CD14-positive monocyte (primary cell): ENCODE results near the gene ZDHHC5. TPM values are rescaled to one million over a fixed set of nuclear protein-coding genes. Genes with fewer than 3 reads are reported as not detected.

Experiments used
- DNase-seq, 3 donors: peaks; one replicate each; pipeline ENCODE4 v3.0.0-alpha.2; 2011 to 2022
- H2AFZ ChIP-seq: 2 replicates; pipeline ENCODE4 v1.6.0; 2012; ENCODE audit warnings: mild to moderate bottlenecking, low read depth, low read length, inconsistent platforms; ENCODE audit not compliant: insufficient read depth, poor library complexity, severe bottlenecking
- H3K27ac ChIP-seq, 2 donors: 1 replicate in 1 of 2; 2 replicates in 1 of 2; pipeline ENCODE4 v1.5.1; 2012 to 2013; ENCODE audit warnings: low read length in 2 of 2, control low read depth in 1 of 2, inconsistent platforms in 1 of 2, low read depth in 1 of 2, mild to moderate bottlenecking in 1 of 2
- H3K27me3 ChIP-seq, 2 donors: one replicate each; pipeline versions ENCODE4 v1.6.0 to v1.6.1; 2011 to 2013; ENCODE audit warnings: low read length in 2 of 2; ENCODE audit not compliant: control insufficient read depth in 2 of 2, insufficient read depth in 2 of 2
- H3K36me3 ChIP-seq, 2 donors: replicated peaks in 1 of 2; 1 replicate in 1 of 2; 2 replicates in 1 of 2; pipeline versions ENCODE4 v1.5.1 to v1.6.1; 2012 to 2013; ENCODE audit warnings: low read length in 2 of 2, control low read depth in 1 of 2, inconsistent platforms in 1 of 2, mild to moderate bottlenecking in 1 of 2; ENCODE audit not compliant: insufficient read depth in 2 of 2, control insufficient read depth in 1 of 2
- H3K4me1 ChIP-seq, 2 donors: 1 replicate in 1 of 2; 2 replicates in 1 of 2; pipeline versions ENCODE4 v1.5.1 to v1.6.1; 2012 to 2013; ENCODE audit warnings: low read length in 2 of 2, control low read depth in 1 of 2, inconsistent platforms in 1 of 2, mild to moderate bottlenecking in 1 of 2, moderate library complexity in 1 of 2; ENCODE audit not compliant: insufficient read depth in 2 of 2, control insufficient read depth in 1 of 2
- H3K4me2 ChIP-seq: replicated peaks from 2 replicates; pipeline ENCODE3; 2012; ENCODE audit warnings: low read length, moderate library complexity, mild to moderate bottlenecking; ENCODE audit not compliant: poor library complexity, severe bottlenecking; ENCODE audit errors: extremely low read depth
- H3K4me3 ChIP-seq, 3 experiments: fragments of 200-600 bp in 1 of 3; sonication (generic) in 1 of 3; replicated peaks in 1 of 3; 1 replicate in 2 of 3; 2 replicates in 1 of 3; pipeline ENCODE4 v1.5.1; 2011 to 2013; ENCODE audit warnings: low read length in 3 of 3, mild to moderate bottlenecking in 3 of 3, control low read depth in 2 of 3, low read depth in 2 of 3, inconsistent platforms in 1 of 3, moderate library complexity in 1 of 3
- H3K79me2 ChIP-seq: 2 replicates; pipeline ENCODE4 v1.6.0; 2012; ENCODE audit warnings: mild to moderate bottlenecking, control low read depth, inconsistent platforms, low read length, moderate library complexity; ENCODE audit not compliant: insufficient read depth
- H3K9ac ChIP-seq: 2 replicates; pipeline ENCODE4 v1.6.0; 2017; ENCODE audit warnings: low read length, mild to moderate bottlenecking; ENCODE audit not compliant: insufficient read depth, poor library complexity, severe bottlenecking
- H3K9me3 ChIP-seq, 2 donors: replicated peaks in 1 of 2; 1 replicate in 1 of 2; 2 replicates in 1 of 2; pipeline versions ENCODE4 v1.5.1 to v1.6.1; 2012 to 2013; ENCODE audit warnings: low read length in 2 of 2, control low read depth in 1 of 2; ENCODE audit not compliant: control insufficient read depth in 1 of 2, insufficient read depth in 1 of 2
- H4K20me1 ChIP-seq: 2 replicates; pipeline ENCODE4 v1.6.0; 2012; ENCODE audit warnings: mild to moderate bottlenecking, low read length, control low read depth, moderate library complexity; ENCODE audit not compliant: insufficient read depth
- H3K27ac Mint-ChIP-seq, 7 donors: one replicate each; pipeline ENCODE4 v1.8.0; 2020; ENCODE audit warnings: mild to moderate bottlenecking in 7 of 7, mixed read lengths in 7 of 7, moderate library complexity in 6 of 7, inconsistent platforms in 2 of 7
- H3K27me3 Mint-ChIP-seq, 3 donors: one replicate each; pipeline ENCODE4 v1.8.0; 2021 to 2022; ENCODE audit warnings: low read depth in 3 of 3, mild to moderate bottlenecking in 3 of 3, mixed read lengths in 3 of 3, moderate library complexity in 3 of 3, inconsistent platforms in 1 of 3
- H3K36me3 Mint-ChIP-seq, 2 donors: one replicate each; pipeline ENCODE4 v1.8.0; 2020; ENCODE audit warnings: mixed read lengths in 2 of 2, inconsistent platforms in 1 of 2, mild to moderate bottlenecking in 1 of 2
- H3K4me1 Mint-ChIP-seq: one replicate; pipeline ENCODE4 v1.8.0; 2020; ENCODE audit warnings: mild to moderate bottlenecking, mixed read lengths
- H3K4me3 Mint-ChIP-seq, 2 donors: one replicate each; pipeline ENCODE4 v1.8.0; 2020; ENCODE audit warnings: mild to moderate bottlenecking in 2 of 2, mixed read lengths in 2 of 2, moderate library complexity in 1 of 2
- H3K9me3 Mint-ChIP-seq, 7 donors: one replicate each; pipeline ENCODE4 v1.8.0; 2020 to 2022; ENCODE audit warnings: mixed read lengths in 7 of 7, mild to moderate bottlenecking in 6 of 7, moderate library complexity in 6 of 7, inconsistent platforms in 2 of 7
- CTCF ChIP-seq: fragments of 200-600 bp; IDR thresholded peaks from one replicate; pipeline ENCODE4 v1.8.0; 2022; ENCODE audit warnings: antibody characterized with exemption, mild to moderate bottlenecking
- WGBS: methylation state at CpG from one replicate; pipeline ENCODE4 v1.1.5; 2013; ENCODE audit warnings: missing lambda C conversion rate; ENCODE audit not compliant: insufficient coverage; 5-methylcytosine and 5-hydroxymethylcytosine counted together
- intact Hi-C, 2 donors: fragments of 100-400 bp; cut with micrococcal nuclease; formaldehyde crosslinking; loops; one replicate each; pipeline versions ENCODE4 v1.15.0 to v1.15.1; 2023
- polyA plus RNA-seq, 3 donors: library from polyadenylated mRNA; depleted of rRNA in 1 of 3; unstranded in 2 of 3; stranded (reverse) in 1 of 3; fragments of 300-500 nt in 2 of 3; fragments of >200 nt in 1 of 3; fragmentation: Illumina TruSeq in 2 of 3; gene quantifications; 1 replicate in 2 of 3; 2 replicates in 1 of 3; pipeline ENCODE4 v1.2.3, GENCODE V29; 2012 to 2021

The ZDHHC5 gene
- polyA plus RNA-seq, 3 donors = 28.6 to 37.9 (median 31.8) TPM

- Mint-ChIP-seq H3K4me3 (peak overlapping the region in 1 of 2 donors; percentile 91), H3K4me1 (peaks cover 67% of the 10 kb centered on the region), H3K27ac (peak overlapping the region in 3 of 7 donors; percentile 17 to 46 (median 36)), H3K9me3 (peaks cover 0 to 20% (median 17%) of the 10 kb centered on the region in 7 donors), H3K27me3 (peaks cover 57 to 69% (median 61%) of the 10 kb centered on the region in 3 donors), H3K36me3 (peaks cover 0 to 23% of the 10 kb centered on the region in 2 donors)
- H4K20me1 ChIP-seq = no peaks in the 10 kb centered on the region
- H3K36me3 ChIP-seq = no peaks in the 10 kb centered on the region
- peaks cover 45% of the 10 kb centered on the region in 2 donors for H3K4me1 ChIP-seq
- no peak for TF ChIP-seq CTCF
- peaks cover 3 to 17% of the 10 kb centered on the region in 2 donors for H3K9me3 ChIP-seq
- WGBS = 3% methylated on average over 10 of the region's 10 CpGs
- no peak for DNase-seq
- no peak overlapping the region for H2AFZ ChIP-seq
- no peak overlapping the region for H3K4me3 ChIP-seq
- no peak overlapping the region for H3K27ac ChIP-seq
- intact Hi-C loops = loop anchor here (2.0 to 10.0 kb wide), 3 partner anchors 81 to 293 kb away; partner anchors contain the start of gene UBE2L6 (in 1 of the 2)
- H3K4me2 ChIP-seq = no peak overlapping the region
- H3K27me3 ChIP-seq = peaks cover 42 to 46% of the 10 kb centered on the region in 2 donors
- H3K79me2 ChIP-seq = no peaks in the 10 kb centered on the region
- no peak overlapping the region for H3K9ac ChIP-seq
Observed at GRCh38 chr11:57647372-57647771, 20.5 kb upstream of the ZDHHC5 start.

GRCh38 chr11:57647960-57648800, 19.7 kb upstream of the ZDHHC5 start:
- Histone ChIP-seq H3K27me3 (peaks cover 42 to 46% of the 10 kb centered on the region in 2 donors), H2AFZ (no peak overlapping the region), H3K4me3 (peak overlapping the region in 1 of 3 experiments; percentile 63), H4K20me1 (no peaks in the 10 kb centered on the region), H3K9ac (no peak overlapping the region), H3K9me3 (peaks cover 3 to 17% of the 10 kb centered on the region in 2 donors), H3K36me3 (no peaks in the 10 kb centered on the region), H3K4me1 (peaks cover 53% of the 10 kb centered on the region in 2 donors), H3K79me2 (no peaks in the 10 kb centered on the region), H3K27ac (peak overlapping the region in 1 of 2 donors; percentile 3), H3K4me2 (no peak overlapping the region)
- Mint-ChIP-seq H3K36me3 (peaks cover 0 to 23% of the 10 kb centered on the region in 2 donors), H3K4me3 (peak overlapping the region; percentile 75 to 91), H3K27ac (peak overlapping the region in 6 of 7 donors; percentile 32 to 89 (median 78)), H3K4me1 (peaks cover 73% of the 10 kb centered on the region), H3K9me3 (peaks cover 0 to 20% (median 17%) of the 10 kb centered on the region in 7 donors), H3K27me3 (peaks cover 55 to 69% (median 61%) of the 10 kb centered on the region in 3 donors)
- 3% methylated on average over 11 of the region's 13 CpGs for WGBS
- TF ChIP-seq CTCF = no peak
- intact Hi-C loops = loop anchor here (2.0 to 10.0 kb wide), 3 partner anchors 81 to 293 kb away; partner anchors contain the start of gene UBE2L6 (in 1 of the 2)
- peak; percentile 26 to 59 (median 45) for DNase-seq
